ENCODE measurements around the gene UFSP1. TPM values are rescaled to one million over a fixed set of nuclear protein-coding genes. Genes with fewer than 3 reads are reported as not detected.

Gene UFSP1
- total and polyA plus RNA-seq, 2 of the 13 experiments (the other 11 are each of a cell fraction or from before 2014, with no cell fraction given), result 0.65 to 3.3 TPM

- no peak for TF ChIP-seq ZNF770 (CRISPR knock-in tag; IDR thresholded peaks at IDR 0.05)
- TF ChIP-seq SKIL (CRISPR knock-in tag; IDR thresholded peaks at IDR 0.05; ENCODE audit: borderline replicate concordance), result peak; percentile 44
- TF ChIP-seq CBX5 (CRISPR knock-in tag; IDR thresholded peaks at IDR 0.05; ENCODE audit: borderline replicate concordance), result 0 out of 2 replicates have a peak, but pooled peaks have one; percentile 36
- TF ChIP-seq ZKSCAN5 (CRISPR knock-in tag; IDR thresholded peaks at IDR 0.05), result no peak
- no peak for TF ChIP-seq ZIK1 (CRISPR knock-in tag; IDR thresholded peaks at IDR 0.05; ENCODE audit: borderline replicate concordance, low read depth)
- TF ChIP-seq ZNF253 (CRISPR knock-in tag; IDR thresholded peaks at IDR 0.05; ENCODE audit: borderline replicate concordance), result no peak
- TF ChIP-seq MEIS1 (CRISPR knock-in tag; IDR thresholded peaks at IDR 0.05; ENCODE audit: borderline replicate concordance), result 0 out of 2 replicates have a peak, but pooled peaks have one; percentile 23
- TF ChIP-seq ATF7-NPFF (CRISPR knock-in tag; IDR thresholded peaks at IDR 0.05; ENCODE audit: low read depth), result 0 out of 2 replicates have a peak, but pooled peaks have one; percentile 50
- no peak for TF ChIP-seq ZNF280D (CRISPR knock-in tag; IDR thresholded peaks at IDR 0.05)
- peak; percentile 92 for TF ChIP-seq MTA1 (CRISPR knock-in tag; IDR thresholded peaks at IDR 0.05; ENCODE audit: borderline replicate concordance)
- no peak for TF ChIP-seq ELF3 (CRISPR knock-in tag; IDR thresholded peaks at IDR 0.05)
- TF ChIP-seq ZBTB49 (CRISPR knock-in tag; IDR thresholded peaks at IDR 0.05; ENCODE audit: borderline replicate concordance), result no peak
- TF ChIP-seq HOXA7 (CRISPR knock-in tag; IDR thresholded peaks at IDR 0.05), result no peak
- TF ChIP-seq MZF1 (CRISPR knock-in tag; IDR thresholded peaks at IDR 0.05; ENCODE audit: borderline replicate concordance), result no peak
- no peak for TF ChIP-seq ATM (IDR thresholded peaks at IDR 0.05; ENCODE audit: borderline replicate concordance)
- TF ChIP-seq ZNF841 (CRISPR knock-in tag; IDR thresholded peaks at IDR 0.05; ENCODE audit: borderline replicate concordance), result no peak
- no peak for TF ChIP-seq TBX3 (IDR thresholded peaks at IDR 0.05; ENCODE audit: borderline replicate concordance)
- no peak for TF ChIP-seq KDM3A (CRISPR knock-in tag; IDR thresholded peaks at IDR 0.05; ENCODE audit: low read depth)
Observed at GRCh38 chr7:100895956-100896731, 6.6 kb upstream of the UFSP1 start (continued).

Measured in HepG2 (cell line).